GM23338 (cell line): Measurements from ENCODE around the gene MAST3. TPM values are rescaled to one million over a fixed set of nuclear protein-coding genes. Genes with fewer than 3 reads are reported as not detected.

Experiments used
- ATAC-seq: fragments of 200-7000 bp; cut with Tn5 transposase; 3 replicates; pipeline ENCODE4 v1.9.1; 2020
- DNase-seq: peaks from one replicate; pipeline ENCODE4 v3.0.0-alpha.2; 2015; ENCODE audit warnings: low spot score
- H2AFZ ChIP-seq: fragments of 200-600 bp; sonication (generic); 2 replicates; pipeline ENCODE4 v1.8.0; 2016; ENCODE audit warnings: antibody characterized with exemption, mild to moderate bottlenecking, moderate library complexity
- H3F3A ChIP-seq: fragments of 200-600 bp; sonication (generic); replicated peaks from 2 replicates; pipeline ENCODE4 v1.8.0; 2017; ENCODE audit warnings: antibody characterized with exemption, mixed run types, low read depth
- H3K27ac ChIP-seq: fragments of 200-600 bp; sonication (generic); 2 replicates; pipeline ENCODE4 v1.6.1; 2016; ENCODE audit warnings: low read depth
- H3K27me3 ChIP-seq: fragments of 200-600 bp; sonication (generic); 2 replicates; pipeline ENCODE4 v1.8.0; 2016; ENCODE audit warnings: mild to moderate bottlenecking, mixed run types, moderate library complexity; ENCODE audit not compliant: insufficient read depth
- H3K36me3 ChIP-seq: fragments of 200-600 bp; sonication (generic); 2 replicates; pipeline ENCODE4 v1.8.0; 2016; ENCODE audit warnings: mild to moderate bottlenecking; ENCODE audit not compliant: insufficient read depth
- H3K4me1 ChIP-seq: fragments of 200-600 bp; sonication (generic); 2 replicates; pipeline ENCODE4 v1.8.0; 2016; ENCODE audit warnings: mild to moderate bottlenecking, moderate library complexity; ENCODE audit not compliant: insufficient read depth
- H3K4me2 ChIP-seq: fragments of 200-600 bp; sonication (generic); 2 replicates; pipeline ENCODE4 v1.7.1; 2017; ENCODE audit warnings: mixed run types
- H3K4me3 ChIP-seq: fragments of 200-600 bp; sonication (generic); 2 replicates; pipeline ENCODE4 v1.6.1; 2016; ENCODE audit warnings: mixed run types
- H3K79me2 ChIP-seq: fragments of 200-600 bp; sonication (generic); replicated peaks from 2 replicates; pipeline ENCODE4 v1.8.0; 2017; ENCODE audit warnings: mild to moderate bottlenecking; ENCODE audit not compliant: insufficient read depth
- H3K9me2 ChIP-seq: fragments of 200-600 bp; sonication (generic); 2 replicates; pipeline ENCODE4 v1.8.0; 2017; ENCODE audit not compliant: insufficient read depth
- H4K20me1 ChIP-seq: fragments of 200-600 bp; sonication (generic); replicated peaks from 2 replicates; pipeline ENCODE4 v1.8.0; 2017; ENCODE audit warnings: mild to moderate bottlenecking; ENCODE audit not compliant: insufficient read depth
- H3K27ac Mint-ChIP-seq: 2 replicates; pipeline ENCODE4 v1.8.0; 2020; ENCODE audit warnings: inconsistent platforms, mild to moderate bottlenecking, moderate library complexity, mixed read lengths
- H3K27me3 Mint-ChIP-seq: 3 replicates; pipeline ENCODE4 v1.8.0; 2022; ENCODE audit warnings: low read depth, mild to moderate bottlenecking, moderate library complexity, mixed read lengths, inconsistent platforms; ENCODE audit not compliant: insufficient read depth, poor library complexity
- H3K36me3 Mint-ChIP-seq: 3 replicates; pipeline ENCODE4 v1.8.0; 2021; ENCODE audit warnings: low read depth, mild to moderate bottlenecking, inconsistent platforms, moderate library complexity, mixed read lengths
- H3K4me1 Mint-ChIP-seq: 3 replicates; pipeline ENCODE4 v1.8.0; 2020; ENCODE audit warnings: mild to moderate bottlenecking, inconsistent platforms, mixed read lengths
- H3K4me3 Mint-ChIP-seq: 3 replicates; pipeline ENCODE4 v1.8.0; 2021; ENCODE audit warnings: moderate library complexity, mild to moderate bottlenecking, inconsistent platforms, mixed read lengths
- H3K9me3 Mint-ChIP-seq: 3 replicates; pipeline ENCODE4 v1.8.0; 2020; ENCODE audit warnings: moderate library complexity, mild to moderate bottlenecking, inconsistent platforms, mixed read lengths
- EZH2phosphoT487 ChIP-seq: fragments of 200-600 bp; sonication (generic); IDR thresholded peaks from one replicate; pipeline ENCODE4 v1.8.1; 2018; ENCODE audit warnings: antibody characterized with exemption; ENCODE audit not compliant: unreplicated experiment
- JUNB ChIP-seq: IDR thresholded peaks from one replicate; pipeline ENCODE4 v1.6.1; 2016; ENCODE audit warnings: antibody characterized with exemption; ENCODE audit not compliant: unreplicated experiment
- POLR2AphosphoS5 ChIP-seq: IDR thresholded peaks from 2 replicates; pipeline ENCODE4 v1.6.1; 2016; ENCODE audit warnings: antibody characterized with exemption, low read depth
- STAT1 ChIP-seq: IDR thresholded peaks from one replicate; pipeline ENCODE4 v1.6.1; 2016; ENCODE audit warnings: antibody characterized with exemption; ENCODE audit not compliant: unreplicated experiment
- ZNF331 ChIP-seq: fragments of 250-450 bp; sonication (Bioruptor Pico); IDR thresholded peaks from 2 replicates; pipeline ENCODE4 v1.5.0; 2020; ENCODE audit warnings: low read depth, mild to moderate bottlenecking, moderate library complexity
- polyA plus RNA-seq: library from polyadenylated mRNA; unstranded; fragments of >200 nt; fragmentation: Nextera tagmentation; extraction: Ambion mirVana; gene quantifications from 2 replicates; pipeline ENCODE4 v1.2.1, GENCODE V29; 2016
- total RNA-seq: library from RNA; depleted of rRNA; stranded (reverse); fragments of >200 nt; shearing (Covaris generic); gene quantifications from 2 replicates; pipeline ENCODE4 v1.2.3, GENCODE V29; 2014
- TF ChIP-seq, protein P1 (sequence below), 2 experiments: fragments of 200-600 bp in 1 of 2; sonication (generic) in 1 of 2; conservative IDR thresholded peaks; 2 replicates each; pipeline versions ENCODE4 v1.5.1 to v1.6.1; 2016 to 2017; ENCODE audit warnings: antibody characterized with exemption in 2 of 2, low read depth in 2 of 2, mild to moderate bottlenecking in 2 of 2, moderate library complexity in 1 of 2
- TF ChIP-seq, protein P2 (sequence below): IDR thresholded peaks from 2 replicates; pipeline ENCODE4 v1.6.1; 2016; ENCODE audit warnings: antibody characterized with exemption

MAST3 gene
- total and polyA plus RNA-seq, 2 experiments from 2014 or later = 5.6 to 8.8 TPM

- TF ChIP-seq, protein P1, sequence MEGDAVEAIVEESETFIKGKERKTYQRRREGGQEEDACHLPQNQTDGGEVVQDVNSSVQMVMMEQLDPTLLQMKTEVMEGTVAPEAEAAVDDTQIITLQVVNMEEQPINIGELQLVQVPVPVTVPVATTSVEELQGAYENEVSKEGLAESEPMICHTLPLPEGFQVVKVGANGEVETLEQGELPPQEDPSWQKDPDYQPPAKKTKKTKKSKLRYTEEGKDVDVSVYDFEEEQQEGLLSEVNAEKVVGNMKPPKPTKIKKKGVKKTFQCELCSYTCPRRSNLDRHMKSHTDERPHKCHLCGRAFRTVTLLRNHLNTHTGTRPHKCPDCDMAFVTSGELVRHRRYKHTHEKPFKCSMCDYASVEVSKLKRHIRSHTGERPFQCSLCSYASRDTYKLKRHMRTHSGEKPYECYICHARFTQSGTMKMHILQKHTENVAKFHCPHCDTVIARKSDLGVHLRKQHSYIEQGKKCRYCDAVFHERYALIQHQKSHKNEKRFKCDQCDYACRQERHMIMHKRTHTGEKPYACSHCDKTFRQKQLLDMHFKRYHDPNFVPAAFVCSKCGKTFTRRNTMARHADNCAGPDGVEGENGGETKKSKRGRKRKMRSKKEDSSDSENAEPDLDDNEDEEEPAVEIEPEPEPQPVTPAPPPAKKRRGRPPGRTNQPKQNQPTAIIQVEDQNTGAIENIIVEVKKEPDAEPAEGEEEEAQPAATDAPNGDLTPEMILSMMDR (conservative IDR thresholded peaks at IDR 0.05; ENCODE audit: low read depth in 2 of 2) = no peak
Observed at GRCh38 chr19:18070181-18070580, 27.4 kb upstream of the MAST3 start (continued).

- H3K27me3 ChIP-seq = no peaks in the 10 kb centered on the region
- Mint-ChIP-seq H3K4me3 (no peak overlapping the region), H3K36me3 (no peaks in the 10 kb centered on the region), H3K27ac (no peak overlapping the region), H3K4me1 (no peaks in the 10 kb centered on the region; the same call in 2 of the 3 replicates), H3K27me3 (peaks cover 4% of the 10 kb centered on the region), H3K9me3 (no peaks in the 10 kb centered on the region)
- no peak overlapping the region for H3K4me3 ChIP-seq
- H3K36me3 ChIP-seq = no peaks in the 10 kb centered on the region
- no peak overlapping the region for H3K4me2 ChIP-seq
- ATAC-seq = no peak
- no peak overlapping the region for H2AFZ ChIP-seq
- H3K9me2 ChIP-seq = no peaks in the 10 kb centered on the region
- H3K27ac ChIP-seq = no peak overlapping the region
- no peaks in the 10 kb centered on the region for H4K20me1 ChIP-seq
- H3F3A ChIP-seq = no peaks in the 10 kb centered on the region
- no peaks in the 10 kb centered on the region for H3K79me2 ChIP-seq
- no peak for DNase-seq
- TF ChIP-seq, protein P1 (conservative IDR thresholded peaks at IDR 0.05; ENCODE audit: low read depth in 2 of 2) = no peak
- TF ChIP-seq ZNF331 (CRISPR knock-in tag) = no peak
- no peak for TF ChIP-seq EZH2phosphoT487
- TF ChIP-seq, protein P2, sequence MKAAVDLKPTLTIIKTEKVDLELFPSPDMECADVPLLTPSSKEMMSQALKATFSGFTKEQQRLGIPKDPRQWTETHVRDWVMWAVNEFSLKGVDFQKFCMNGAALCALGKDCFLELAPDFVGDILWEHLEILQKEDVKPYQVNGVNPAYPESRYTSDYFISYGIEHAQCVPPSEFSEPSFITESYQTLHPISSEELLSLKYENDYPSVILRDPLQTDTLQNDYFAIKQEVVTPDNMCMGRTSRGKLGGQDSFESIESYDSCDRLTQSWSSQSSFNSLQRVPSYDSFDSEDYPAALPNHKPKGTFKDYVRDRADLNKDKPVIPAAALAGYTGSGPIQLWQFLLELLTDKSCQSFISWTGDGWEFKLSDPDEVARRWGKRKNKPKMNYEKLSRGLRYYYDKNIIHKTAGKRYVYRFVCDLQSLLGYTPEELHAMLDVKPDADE = no peak
- no peak for TF ChIP-seq STAT1
- no peaks in the 10 kb centered on the region; the same call in 1 of the 2 replicates for H3K4me1 ChIP-seq
Observed at GRCh38 chr19:18072335-18072734, 25.2 kb upstream of the MAST3 start.

DNA sequence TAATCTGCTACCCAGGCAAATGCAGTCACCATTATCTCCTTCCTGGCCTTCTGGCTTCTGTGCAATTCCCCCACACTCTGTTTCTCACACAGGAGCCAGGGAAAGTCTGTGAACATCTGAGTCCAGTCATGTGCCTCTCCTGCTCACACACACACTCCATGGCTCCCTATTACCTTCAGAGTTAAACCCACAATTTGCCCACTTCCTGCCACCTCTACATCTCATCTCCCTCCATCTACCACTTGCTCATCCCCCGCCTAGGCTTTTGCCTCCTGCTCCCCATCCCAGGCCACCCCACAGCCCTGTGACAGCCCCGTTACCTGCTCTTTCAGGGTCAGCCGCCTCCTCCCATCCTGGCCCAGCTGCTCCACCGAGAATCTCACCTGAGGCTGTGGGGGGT is 24.4 kb upstream of the MAST3 start:
- Histone ChIP-seq H3K79me2 (no peaks in the 10 kb centered on the region), H3K4me2 (no peak overlapping the region), H3F3A (no peaks in the 10 kb centered on the region), H3K4me3 (no peak overlapping the region), H2AFZ (no peak overlapping the region), H3K27me3 (no peaks in the 10 kb centered on the region), H3K4me1 (no peaks in the 10 kb centered on the region; the same call in 1 of the 2 replicates), H4K20me1 (no peaks in the 10 kb centered on the region), H3K27ac (no peak overlapping the region), H3K9me2 (no peaks in the 10 kb centered on the region), H3K36me3 (no peaks in the 10 kb centered on the region)
- DNase-seq (no peak), ATAC-seq (no peak)
- H3K27me3 Mint-ChIP-seq = peaks cover 4% of the 10 kb centered on the region
- H3K27ac Mint-ChIP-seq = no peak overlapping the region
- H3K36me3 Mint-ChIP-seq = no peaks in the 10 kb centered on the region
- H3K4me1 Mint-ChIP-seq = no peaks in the 10 kb centered on the region; the same call in 2 of the 3 replicates
- H3K9me3 Mint-ChIP-seq = no peaks in the 10 kb centered on the region
- no peak overlapping the region for H3K4me3 Mint-ChIP-seq
- TF ChIP-seq, protein P2 = no peak
- no peak for TF ChIP-seq POLR2AphosphoS5
- TF ChIP-seq JUNB = no peak
